Peyer's patch (tissue), 4 donors: ENCODE results near the gene RCCD1.

Experiments
- CTCF ChIP-seq, 6 experiments: fragments of 450-650 bp in 4 of 6; fragments of 200-600 bp in 2 of 6; sonication (generic) in 1 of 6; IDR thresholded peaks; one replicate each; pipeline ENCODE4 v1.5.1; 2017 to 2019; ENCODE audit warnings: antibody characterized with exemption in 6 of 6, mild to moderate bottlenecking in 3 of 6, moderate library complexity in 1 of 6
- POLR2A ChIP-seq, 2 donors: fragments of 450-650 bp; IDR thresholded peaks; one replicate each; pipeline ENCODE4 v1.5.1; 2017; ENCODE audit warnings: antibody characterized with exemption in 2 of 2, mild to moderate bottlenecking in 2 of 2, moderate library complexity in 2 of 2

DNA sequence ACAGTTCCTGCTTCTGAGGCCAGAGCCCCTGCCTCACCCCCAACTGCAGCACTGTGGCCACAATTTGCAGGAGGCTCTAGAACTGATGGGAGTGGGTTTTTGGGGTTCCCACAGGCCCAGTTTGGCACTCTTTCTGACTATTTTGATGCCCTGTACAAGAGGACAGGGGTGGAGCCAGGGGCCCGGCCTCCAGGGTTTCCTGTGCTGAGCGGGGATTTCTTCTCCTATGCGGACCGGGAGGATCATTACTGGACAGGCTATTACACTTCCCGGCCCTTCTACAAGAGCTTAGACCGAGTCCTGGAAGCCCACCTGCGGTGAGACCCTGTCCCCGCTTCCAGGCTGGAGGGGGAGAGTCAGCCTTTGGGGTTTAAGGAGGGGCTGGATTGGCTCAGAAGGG lies 44.7 kb upstream of the RCCD1 start:
- TF ChIP-seq POLR2A (IDR thresholded peaks at IDR 0.05) (no peak), CTCF (IDR thresholded peaks at IDR 0.05) (no peak)
